Measurements from ENCODE around the gene ANKDD1A. TPM values are rescaled to one million over a fixed set of nuclear protein-coding genes. Genes with fewer than 3 reads are reported as not detected.

The ANKDD1A gene
- total RNA-seq, 1 donor from 2014 or later: 6.8 TPM

GRCh38 chr15:65006876-65007275 lies 95.2 kb downstream of the ANKDD1A start:
- no peak overlapping the region for H3K27ac Mint-ChIP-seq (ENCODE audit: unreplicated experiment)
- DNase-seq: no peak
- no peaks in the 10 kb centered on the region for H3K9me3 Mint-ChIP-seq (ENCODE audit: unreplicated experiment)
- TF ChIP-seq CTCF (IDR thresholded peaks at IDR 0.05; ENCODE audit: partially characterized antibody, unreplicated experiment): no peak
- H3K4me1 Mint-ChIP-seq (ENCODE audit: low read depth, unreplicated experiment): no peaks in the 10 kb centered on the region
- no peaks in the 10 kb centered on the region for H3K36me3 Mint-ChIP-seq (ENCODE audit: unreplicated experiment)
- H3K4me3 Mint-ChIP-seq (ENCODE audit: unreplicated experiment): no peak overlapping the region
- H3K27me3 Mint-ChIP-seq (ENCODE audit: unreplicated experiment): no peaks in the 10 kb centered on the region

Other genes starting within 250 kb of the ANKDD1A start
- 2.0 TPM for gene RBPMS2, start 136.3 kb upstream of the ANKDD1A start, total RNA-seq (ENCODE audit: unreplicated experiment)
- 8.6 TPM for gene PIF1, start 86.3 kb upstream of the ANKDD1A start, total RNA-seq (ENCODE audit: unreplicated experiment)
- gene PLEKHO2, start 70.0 kb upstream of the ANKDD1A start, total RNA-seq (ENCODE audit: unreplicated experiment): 18.0 TPM
- 82.7 TPM for gene SPG21, start 78.0 kb downstream of the ANKDD1A start, total RNA-seq (ENCODE audit: unreplicated experiment)
- gene MTFMT, start 117.7 kb downstream of the ANKDD1A start, total RNA-seq (ENCODE audit: unreplicated experiment): 12.6 TPM
- not detected for gene SLC51B, start 133.5 kb downstream of the ANKDD1A start, total RNA-seq (ENCODE audit: unreplicated experiment)
- gene RASL12, start 156.1 kb downstream of the ANKDD1A start, total RNA-seq (ENCODE audit: unreplicated experiment): 0.44 TPM
- not detected for gene KBTBD13, start 164.8 kb downstream of the ANKDD1A start, total RNA-seq (ENCODE audit: unreplicated experiment)
- gene UBAP1L, start 203.3 kb downstream of the ANKDD1A start, total RNA-seq (ENCODE audit: unreplicated experiment): 4.6 TPM
- 13.6 TPM for gene PDCD7, start 221.9 kb downstream of the ANKDD1A start, total RNA-seq (ENCODE audit: unreplicated experiment)

All from glutamatergic neuron (in vitro differentiated cells).